Measurements from ENCODE around the gene KBTBD13. TPM values are rescaled to one million over a fixed set of nuclear protein-coding genes. Genes with fewer than 3 reads are reported as not detected.

The KBTBD13 gene
- total and polyA plus RNA-seq, 10 donors, result not detected

DNA sequence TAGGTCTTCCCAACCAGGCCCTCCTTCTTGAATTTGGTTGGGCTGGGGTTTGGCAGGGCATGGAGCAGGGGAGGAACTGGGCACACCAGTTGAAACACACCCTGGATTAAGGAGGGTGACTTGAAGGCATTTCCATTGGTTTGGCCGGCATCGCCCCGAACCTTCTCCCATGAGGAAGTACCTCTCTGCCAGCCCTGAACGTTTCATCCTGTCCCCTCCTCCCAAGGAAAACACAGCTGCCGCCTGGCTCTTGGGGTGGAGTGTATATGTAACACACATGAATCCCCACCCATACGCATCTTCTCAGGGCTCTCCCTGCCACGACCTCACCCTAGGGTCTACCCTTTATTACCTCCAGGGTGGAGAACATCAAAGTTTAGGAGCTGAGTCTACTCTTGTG lies 23.9 kb downstream of the KBTBD13 start:
- intact Hi-C loops (cut with DNase I; ENCODE audit: low total_unique reads), result no loop called here
- no peak overlapping the region for H3K4me3 ChIP-seq
- no peaks in the 10 kb centered on the region for H3K27me3 ChIP-seq (replicated peaks in 1 of 7)
- no peaks in the 10 kb centered on the region for H3K9me3 ChIP-seq
- H3K36me3 ChIP-seq, result peaks cover 3 to 99% (median 43%) of the 10 kb centered on the region in 6 donors
- WGBS, 5 donors, result 82 to 90% (median 83%) methylated on average over 7 of the region's 7 CpGs
- no peak for DNase-seq
- H3K27ac ChIP-seq, result no peak overlapping the region
- peaks cover 0 to 9% (median 1%) of the 10 kb centered on the region in 6 donors for H3K4me1 ChIP-seq
- TF ChIP-seq POLR2A (IDR thresholded peaks at IDR 0.05), result no peak
- no peak for TF ChIP-seq POLR2AphosphoS5 (IDR thresholded peaks at IDR 0.05)
- TF ChIP-seq, protein P1, sequence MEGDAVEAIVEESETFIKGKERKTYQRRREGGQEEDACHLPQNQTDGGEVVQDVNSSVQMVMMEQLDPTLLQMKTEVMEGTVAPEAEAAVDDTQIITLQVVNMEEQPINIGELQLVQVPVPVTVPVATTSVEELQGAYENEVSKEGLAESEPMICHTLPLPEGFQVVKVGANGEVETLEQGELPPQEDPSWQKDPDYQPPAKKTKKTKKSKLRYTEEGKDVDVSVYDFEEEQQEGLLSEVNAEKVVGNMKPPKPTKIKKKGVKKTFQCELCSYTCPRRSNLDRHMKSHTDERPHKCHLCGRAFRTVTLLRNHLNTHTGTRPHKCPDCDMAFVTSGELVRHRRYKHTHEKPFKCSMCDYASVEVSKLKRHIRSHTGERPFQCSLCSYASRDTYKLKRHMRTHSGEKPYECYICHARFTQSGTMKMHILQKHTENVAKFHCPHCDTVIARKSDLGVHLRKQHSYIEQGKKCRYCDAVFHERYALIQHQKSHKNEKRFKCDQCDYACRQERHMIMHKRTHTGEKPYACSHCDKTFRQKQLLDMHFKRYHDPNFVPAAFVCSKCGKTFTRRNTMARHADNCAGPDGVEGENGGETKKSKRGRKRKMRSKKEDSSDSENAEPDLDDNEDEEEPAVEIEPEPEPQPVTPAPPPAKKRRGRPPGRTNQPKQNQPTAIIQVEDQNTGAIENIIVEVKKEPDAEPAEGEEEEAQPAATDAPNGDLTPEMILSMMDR (IDR thresholded peaks at IDR 0.05 in 8 of 11, conservative IDR thresholded peaks at IDR 0.05 in 3 of 11), result no peak

DNA sequence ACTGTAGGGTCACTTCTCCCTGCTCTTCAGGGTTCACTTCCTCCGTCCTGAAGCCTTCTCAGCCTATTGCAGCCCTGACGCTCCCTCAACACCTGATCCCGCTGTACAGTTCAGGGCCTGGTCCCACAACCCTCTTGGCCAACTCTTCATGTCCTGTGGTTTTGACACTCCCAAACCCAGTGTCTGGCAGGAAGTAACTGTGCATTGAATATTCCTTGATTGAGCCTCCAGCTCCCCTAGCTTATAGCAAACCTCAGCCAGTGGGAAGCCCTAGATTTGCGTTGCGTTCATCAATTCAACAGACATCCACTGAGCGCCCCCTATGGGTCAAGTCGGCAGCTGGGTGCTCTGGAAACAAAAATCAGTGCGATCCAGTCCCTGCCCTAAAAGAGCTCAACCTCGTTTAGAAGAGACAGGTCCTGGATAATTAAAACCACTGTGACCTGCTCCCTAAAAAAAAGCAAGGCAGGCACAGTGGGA lies 24.9 kb downstream of the KBTBD13 start:
- no peak for DNase-seq
- Histone ChIP-seq H3K4me1 (peaks cover 0 to 9% (median 1%) of the 10 kb centered on the region in 6 donors), H3K36me3 (peaks cover 3 to 99% (median 53%) of the 10 kb centered on the region in 6 donors), H3K27ac (no peak overlapping the region), H3K9me3 (no peaks in the 10 kb centered on the region), H3K4me3 (no peak overlapping the region), H3K27me3 (replicated peaks in 1 of 7) (no peaks in the 10 kb centered on the region)
- intact Hi-C loops (cut with DNase I; ENCODE audit: low total_unique reads), result no loop called here
- TF ChIP-seq, protein P1 (IDR thresholded peaks at IDR 0.05 in 8 of 11, conservative IDR thresholded peaks at IDR 0.05 in 3 of 11), result peak in 9 of 11 experiments; percentile 10 to 73 (median 61)
- TF ChIP-seq POLR2AphosphoS5 (IDR thresholded peaks at IDR 0.05), result no peak
- 24 to 50% (median 38%) methylated on average over 9 of the region's 9 CpGs for WGBS, 5 donors

DNA sequence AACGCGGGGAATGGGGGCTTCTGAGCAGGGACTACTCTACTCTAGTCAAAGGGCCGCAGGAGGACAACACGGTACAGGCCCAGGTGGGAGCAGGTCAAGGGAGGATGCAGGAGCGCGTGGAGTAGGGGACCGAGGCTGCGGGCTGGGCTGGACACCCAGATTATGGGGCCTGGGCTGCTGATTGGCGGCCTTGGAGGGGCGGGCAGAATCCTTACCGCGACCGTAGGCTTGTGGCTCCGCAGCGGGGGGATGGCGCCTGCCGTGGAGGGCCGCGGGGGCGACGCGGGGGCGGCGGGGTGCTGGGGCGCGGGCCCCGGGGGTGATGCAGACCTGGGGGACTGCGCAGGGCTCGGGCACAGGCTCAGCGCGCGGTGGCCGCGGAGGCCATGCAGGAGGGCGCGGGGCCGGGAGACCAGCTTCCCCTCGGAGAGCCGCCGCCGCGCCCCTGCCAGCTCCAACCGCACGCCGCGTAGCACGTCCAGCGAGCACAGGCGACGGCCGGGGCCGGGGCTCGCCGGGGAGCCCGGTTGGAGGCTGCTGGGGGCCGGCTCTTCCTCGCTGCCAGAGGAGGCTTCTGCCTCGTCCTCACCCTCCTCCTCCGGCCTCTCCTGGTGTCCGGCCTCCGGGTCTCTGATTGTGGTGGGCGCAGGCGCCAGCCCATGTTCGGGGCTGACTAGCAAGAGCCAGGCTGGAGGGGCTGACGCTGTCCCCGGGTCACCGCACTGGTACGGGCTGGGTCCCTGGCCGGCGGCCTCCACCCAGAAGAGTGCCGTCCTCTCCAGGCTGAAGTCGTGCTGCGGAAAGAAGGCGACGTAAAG lies 25.6 kb downstream of the KBTBD13 start:
- H3K9me3 ChIP-seq, result no peaks in the 10 kb centered on the region
- WGBS, 5 donors, result 72 to 88% (median 80%) methylated on average over 32 to 75 of the region's 75 CpGs
- no peak overlapping the region for H3K27ac ChIP-seq
- H3K4me1 ChIP-seq, result peaks cover 0 to 9% (median 1%) of the 10 kb centered on the region in 6 donors
- no peaks in the 10 kb centered on the region for H3K27me3 ChIP-seq (replicated peaks in 1 of 7)
- DNase-seq, result no peak
- TF ChIP-seq POLR2AphosphoS5 (IDR thresholded peaks at IDR 0.05), result no peak
- no peak for TF ChIP-seq POLR2A (IDR thresholded peaks at IDR 0.05)
- TF ChIP-seq, protein P1 (IDR thresholded peaks at IDR 0.05 in 8 of 11, conservative IDR thresholded peaks at IDR 0.05 in 3 of 11), result peak in 2 of 11 experiments; percentile 24 to 32
- H3K4me3 ChIP-seq, result no peak overlapping the region
- H3K36me3 ChIP-seq, result peaks cover 3 to 99% (median 53%) of the 10 kb centered on the region in 6 donors
- intact Hi-C loops (cut with DNase I; ENCODE audit: low total_unique reads), result no loop called here

DNA sequence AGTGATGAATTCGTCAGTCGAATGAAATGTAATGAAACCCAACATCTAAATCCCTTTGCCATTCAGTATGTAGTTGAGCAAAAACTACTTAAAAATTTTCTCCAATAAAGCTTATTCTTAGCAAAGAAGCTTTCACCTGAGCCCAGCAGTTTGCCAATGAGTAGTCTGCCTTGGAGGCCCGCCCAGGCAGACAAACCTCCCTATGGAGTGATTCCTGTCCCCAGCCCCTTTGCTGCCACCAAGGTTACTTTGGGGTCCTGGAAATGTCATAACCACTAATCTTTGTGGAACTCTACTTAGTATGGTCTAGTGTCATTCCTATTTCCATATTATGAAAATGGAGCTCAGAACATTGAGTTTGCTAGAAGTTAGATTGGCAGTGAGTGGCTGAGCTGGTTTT lies 26.4 kb downstream of the KBTBD13 start:
- Histone ChIP-seq H3K4me3 (no peak overlapping the region), H3K4me1 (peaks cover 0 to 9% (median 1%) of the 10 kb centered on the region in 6 donors), H3K36me3 (peaks cover 3 to 95% (median 47%) of the 10 kb centered on the region in 6 donors), H3K9me3 (no peaks in the 10 kb centered on the region), H3K27ac (no peak overlapping the region), H3K27me3 (replicated peaks in 1 of 7) (no peaks in the 10 kb centered on the region)
- TF ChIP-seq POLR2AphosphoS5 (IDR thresholded peaks at IDR 0.05) (no peak), POLR2A (IDR thresholded peaks at IDR 0.05) (no peak)
- TF ChIP-seq, protein P1 (IDR thresholded peaks at IDR 0.05 in 8 of 11, conservative IDR thresholded peaks at IDR 0.05 in 3 of 11), result no peak
- 97 to 100% (median 100%) methylated on average over 3 of the region's 3 CpGs for WGBS, 5 donors
- intact Hi-C loops (cut with DNase I; ENCODE audit: low total_unique reads), result no loop called here
- DNase-seq, result no peak

All from spleen (tissue), 11 donors.